WTC11 (cell line): ENCODE results near the gene MACROD2. TPM values are rescaled to one million over a fixed set of nuclear protein-coding genes. Genes with fewer than 3 reads are reported as not detected.

ENCODE experiments used
- ATAC-seq: fragments of 200-7000 bp; cut with Tn5 transposase; 2 replicates; pipeline ENCODE4 v1.10.0; 2021; ENCODE audit warnings: mild to moderate bottlenecking, moderate library complexity
- CTCF ChIA-PET: fragments of 300-600 bp; sonication (Branson Sonifier 250); formaldehyde crosslinking; loops from one replicate; lab custom pipeline; 2021; ENCODE audit warnings: antibody characterized with exemption; lab: Charles Lee
- POLR2A ChIA-PET: fragments of 350-600 bp; sonication (Branson Sonifier 250); formaldehyde crosslinking; loops from one replicate; lab custom pipeline; 2021; ENCODE audit warnings: antibody characterized with exemption; lab: Charles Lee
- DNase-seq: peaks from one replicate; pipeline ENCODE4 v3.0.0; 2021; ENCODE audit warnings: low spot score
- H3K27ac Mint-ChIP-seq: 2 replicates; pipeline ENCODE4 v1.8.0; 2021; ENCODE audit warnings: mixed read lengths
- H3K27me3 Mint-ChIP-seq: 2 replicates; pipeline ENCODE4 v1.8.0; 2021; ENCODE audit warnings: low read depth, mild to moderate bottlenecking, moderate library complexity, mixed read lengths
- H3K36me3 Mint-ChIP-seq: 2 replicates; pipeline ENCODE4 v1.8.0; 2021; ENCODE audit warnings: mixed read lengths
- H3K4me1 Mint-ChIP-seq: 2 replicates; pipeline ENCODE4 v1.8.0; 2022; ENCODE audit warnings: mixed read lengths
- H3K4me3 Mint-ChIP-seq: 2 replicates; pipeline ENCODE4 v1.8.0; 2021; ENCODE audit warnings: mild to moderate bottlenecking, moderate library complexity, mixed read lengths
- H3K9me3 Mint-ChIP-seq: 2 replicates; pipeline ENCODE4 v1.8.0; 2021; ENCODE audit warnings: mixed read lengths
- CTCF ChIP-seq: fragments of 200-600 bp; IDR thresholded peaks from 2 replicates; pipeline ENCODE4 v1.8.0; 2022; ENCODE audit warnings: antibody characterized with exemption
- EMX1 ChIP-seq: fragments of 250-450 bp; sonication (Bioruptor Pico); IDR thresholded peaks from 2 replicates; pipeline ENCODE4 v1.8.0; 2021; ENCODE audit warnings: mild to moderate bottlenecking
- ESRRA ChIP-seq: sonication (generic); formaldehyde crosslinking; IDR thresholded peaks from 2 replicates; pipeline ENCODE4 v1.8.1; 2022; ENCODE audit warnings: mild to moderate bottlenecking, missing genetic modification reagents, borderline replicate concordance
- GTF2I ChIP-seq: fragments of 250-450 bp; sonication (Bioruptor Pico); conservative IDR thresholded peaks from 2 replicates; pipeline ENCODE4 v1.4.0; 2021; ENCODE audit warnings: mild to moderate bottlenecking
- HMGXB4 ChIP-seq: sonication (generic); formaldehyde crosslinking; IDR thresholded peaks from 2 replicates; pipeline ENCODE4 v1.8.1; 2023; ENCODE audit warnings: mild to moderate bottlenecking, moderate library complexity, missing genetic modification reagents
- JAZF1 ChIP-seq: fragments of 250-450 bp; sonication (Bioruptor Pico); IDR thresholded peaks from 2 replicates; pipeline ENCODE4 v1.9.0; 2021; ENCODE audit warnings: moderate library complexity, mild to moderate bottlenecking, inconsistent platforms
- MXD4 ChIP-seq: fragments of 250-450 bp; sonication (Bioruptor Pico); IDR thresholded peaks from 2 replicates; pipeline ENCODE4 v1.8.0; 2021; ENCODE audit warnings: mild to moderate bottlenecking, moderate library complexity, borderline replicate concordance
- NFATC4 ChIP-seq: fragments of 250-450 bp; sonication (Bioruptor Pico); IDR thresholded peaks from 2 replicates; pipeline ENCODE4 v1.9.0; 2021; ENCODE audit warnings: mild to moderate bottlenecking
- NFE2L1 ChIP-seq: sonication (generic); formaldehyde crosslinking; IDR thresholded peaks from 2 replicates; pipeline ENCODE4 v1.8.1; 2023; ENCODE audit warnings: missing genetic modification reagents
- NFYB ChIP-seq: sonication (generic); formaldehyde crosslinking; conservative IDR thresholded peaks from 2 replicates; pipeline ENCODE4 v1.8.0; 2022; ENCODE audit warnings: low read depth, missing genetic modification reagents
- SMAD3 ChIP-seq: sonication (generic); formaldehyde crosslinking; IDR thresholded peaks from 2 replicates; pipeline ENCODE4 v1.8.0; 2022; ENCODE audit warnings: missing genetic modification reagents, mild to moderate bottlenecking, borderline replicate concordance
- SMAD4 ChIP-seq: sonication (generic); formaldehyde crosslinking; IDR thresholded peaks from 2 replicates; pipeline ENCODE4 v1.8.0; 2022; ENCODE audit warnings: mild to moderate bottlenecking, missing genetic modification reagents
- TEAD1 ChIP-seq: sonication (generic); formaldehyde crosslinking; IDR thresholded peaks from 2 replicates; pipeline ENCODE4 v1.8.0; 2022; ENCODE audit warnings: mild to moderate bottlenecking, missing genetic modification reagents
- total RNA-seq: library from RNA; stranded (reverse); gene quantifications from 3 replicates; pipeline ENCODE4 v1.2.3, GENCODE V29; 2021
- TF ChIP-seq, protein P1 (sequence below): sonication (generic); formaldehyde crosslinking; IDR thresholded peaks from 2 replicates; pipeline ENCODE4 v1.8.0; 2023; ENCODE audit warnings: missing genetic modification reagents, mild to moderate bottlenecking, borderline replicate concordance
- TF ChIP-seq, protein P2 (sequence below): sonication (generic); formaldehyde crosslinking; IDR thresholded peaks from 2 replicates; pipeline ENCODE4 v1.8.0; 2022; ENCODE audit warnings: missing genetic modification reagents
- TF ChIP-seq, protein P3 (sequence below): fragments of 250-450 bp; sonication (Bioruptor Pico); IDR thresholded peaks from 2 replicates; pipeline ENCODE4 v1.9.0; 2021; ENCODE audit warnings: moderate library complexity, mild to moderate bottlenecking, inconsistent platforms, borderline replicate concordance
- TF ChIP-seq, protein P4 (sequence below): sonication (generic); formaldehyde crosslinking; IDR thresholded peaks from 2 replicates; pipeline ENCODE4 v1.8.1; 2022; ENCODE audit warnings: mild to moderate bottlenecking, moderate library complexity, missing genetic modification reagents

The MACROD2 gene
- total RNA-seq, 1 experiment from 2014 or later = 4.1 TPM

DNA sequence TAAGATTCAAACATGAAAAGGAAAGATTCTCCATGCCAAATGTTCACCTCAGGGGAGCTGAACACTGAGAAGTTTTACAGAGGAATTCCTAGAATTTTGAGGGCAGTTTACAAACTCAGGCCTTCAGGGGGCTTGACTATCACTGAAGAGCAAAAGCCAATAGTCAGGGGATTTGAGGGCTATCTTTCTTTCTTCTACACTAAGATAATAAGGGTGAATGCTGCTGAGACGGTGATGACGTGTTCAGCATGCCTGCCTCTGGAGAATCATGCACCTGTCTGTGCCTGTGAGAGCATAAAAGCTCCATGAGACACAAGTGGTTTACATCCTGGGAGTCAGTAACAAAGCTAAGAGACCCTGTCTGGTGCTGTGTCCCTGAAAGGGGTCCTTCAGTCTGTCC is 1492.4 kb downstream of the MACROD2 start (continued):
- TF ChIP-seq, protein P1, sequence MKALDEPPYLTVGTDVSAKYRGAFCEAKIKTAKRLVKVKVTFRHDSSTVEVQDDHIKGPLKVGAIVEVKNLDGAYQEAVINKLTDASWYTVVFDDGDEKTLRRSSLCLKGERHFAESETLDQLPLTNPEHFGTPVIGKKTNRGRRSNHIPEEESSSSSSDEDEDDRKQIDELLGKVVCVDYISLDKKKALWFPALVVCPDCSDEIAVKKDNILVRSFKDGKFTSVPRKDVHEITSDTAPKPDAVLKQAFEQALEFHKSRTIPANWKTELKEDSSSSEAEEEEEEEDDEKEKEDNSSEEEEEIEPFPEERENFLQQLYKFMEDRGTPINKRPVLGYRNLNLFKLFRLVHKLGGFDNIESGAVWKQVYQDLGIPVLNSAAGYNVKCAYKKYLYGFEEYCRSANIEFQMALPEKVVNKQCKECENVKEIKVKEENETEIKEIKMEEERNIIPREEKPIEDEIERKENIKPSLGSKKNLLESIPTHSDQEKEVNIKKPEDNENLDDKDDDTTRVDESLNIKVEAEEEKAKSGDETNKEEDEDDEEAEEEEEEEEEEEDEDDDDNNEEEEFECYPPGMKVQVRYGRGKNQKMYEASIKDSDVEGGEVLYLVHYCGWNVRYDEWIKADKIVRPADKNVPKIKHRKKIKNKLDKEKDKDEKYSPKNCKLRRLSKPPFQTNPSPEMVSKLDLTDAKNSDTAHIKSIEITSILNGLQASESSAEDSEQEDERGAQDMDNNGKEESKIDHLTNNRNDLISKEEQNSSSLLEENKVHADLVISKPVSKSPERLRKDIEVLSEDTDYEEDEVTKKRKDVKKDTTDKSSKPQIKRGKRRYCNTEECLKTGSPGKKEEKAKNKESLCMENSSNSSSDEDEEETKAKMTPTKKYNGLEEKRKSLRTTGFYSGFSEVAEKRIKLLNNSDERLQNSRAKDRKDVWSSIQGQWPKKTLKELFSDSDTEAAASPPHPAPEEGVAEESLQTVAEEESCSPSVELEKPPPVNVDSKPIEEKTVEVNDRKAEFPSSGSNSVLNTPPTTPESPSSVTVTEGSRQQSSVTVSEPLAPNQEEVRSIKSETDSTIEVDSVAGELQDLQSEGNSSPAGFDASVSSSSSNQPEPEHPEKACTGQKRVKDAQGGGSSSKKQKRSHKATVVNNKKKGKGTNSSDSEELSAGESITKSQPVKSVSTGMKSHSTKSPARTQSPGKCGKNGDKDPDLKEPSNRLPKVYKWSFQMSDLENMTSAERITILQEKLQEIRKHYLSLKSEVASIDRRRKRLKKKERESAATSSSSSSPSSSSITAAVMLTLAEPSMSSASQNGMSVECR (CRISPR knock-in tag) = no peak
- TF ChIP-seq NFE2L1 (CRISPR knock-in tag) (no peak), GTF2I (no peak), MXD4 (CRISPR knock-in tag) (no peak), SMAD3 (CRISPR knock-in tag) (no peak), CTCF (no peak)
- TF ChIP-seq, protein P2, sequence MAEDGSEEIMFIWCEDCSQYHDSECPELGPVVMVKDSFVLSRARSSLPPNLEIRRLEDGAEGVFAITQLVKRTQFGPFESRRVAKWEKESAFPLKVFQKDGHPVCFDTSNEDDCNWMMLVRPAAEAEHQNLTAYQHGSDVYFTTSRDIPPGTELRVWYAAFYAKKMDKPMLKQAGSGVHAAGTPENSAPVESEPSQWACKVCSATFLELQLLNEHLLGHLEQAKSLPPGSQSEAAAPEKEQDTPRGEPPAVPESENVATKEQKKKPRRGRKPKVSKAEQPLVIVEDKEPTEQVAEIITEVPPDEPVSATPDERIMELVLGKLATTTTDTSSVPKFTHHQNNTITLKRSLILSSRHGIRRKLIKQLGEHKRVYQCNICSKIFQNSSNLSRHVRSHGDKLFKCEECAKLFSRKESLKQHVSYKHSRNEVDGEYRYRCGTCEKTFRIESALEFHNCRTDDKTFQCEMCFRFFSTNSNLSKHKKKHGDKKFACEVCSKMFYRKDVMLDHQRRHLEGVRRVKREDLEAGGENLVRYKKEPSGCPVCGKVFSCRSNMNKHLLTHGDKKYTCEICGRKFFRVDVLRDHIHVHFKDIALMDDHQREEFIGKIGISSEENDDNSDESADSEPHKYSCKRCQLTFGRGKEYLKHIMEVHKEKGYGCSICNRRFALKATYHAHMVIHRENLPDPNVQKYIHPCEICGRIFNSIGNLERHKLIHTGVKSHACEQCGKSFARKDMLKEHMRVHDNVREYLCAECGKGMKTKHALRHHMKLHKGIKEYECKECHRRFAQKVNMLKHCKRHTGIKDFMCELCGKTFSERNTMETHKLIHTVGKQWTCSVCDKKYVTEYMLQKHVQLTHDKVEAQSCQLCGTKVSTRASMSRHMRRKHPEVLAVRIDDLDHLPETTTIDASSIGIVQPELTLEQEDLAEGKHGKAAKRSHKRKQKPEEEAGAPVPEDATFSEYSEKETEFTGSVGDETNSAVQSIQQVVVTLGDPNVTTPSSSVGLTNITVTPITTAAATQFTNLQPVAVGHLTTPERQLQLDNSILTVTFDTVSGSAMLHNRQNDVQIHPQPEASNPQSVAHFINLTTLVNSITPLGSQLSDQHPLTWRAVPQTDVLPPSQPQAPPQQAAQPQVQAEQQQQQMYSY (CRISPR knock-in tag) = no peak
- TF ChIP-seq, protein P3, sequence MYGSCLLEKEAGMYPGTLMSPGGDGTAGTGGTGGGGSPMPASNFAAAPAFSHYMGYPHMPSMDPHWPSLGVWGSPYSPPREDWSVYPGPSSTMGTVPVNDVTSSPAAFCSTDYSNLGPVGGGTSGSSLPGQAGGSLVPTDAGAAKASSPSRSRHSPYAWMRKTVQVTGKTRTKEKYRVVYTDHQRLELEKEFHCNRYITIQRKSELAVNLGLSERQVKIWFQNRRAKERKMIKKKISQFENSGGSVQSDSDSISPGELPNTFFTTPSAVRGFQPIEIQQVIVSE = no peak

GRCh38 chr20:15491575-15491974 is 1496.3 kb downstream of the MACROD2 start:
- Mint-ChIP-seq H3K9me3 (peaks cover under 1% of the 10 kb centered on the region; the same call in 1 of the 2 replicates), H3K4me3 (no peak overlapping the region), H3K4me1 (peaks cover 24% of the 10 kb centered on the region), H3K27me3 (no peaks in the 10 kb centered on the region), H3K36me3 (no peaks in the 10 kb centered on the region), H3K27ac (no peak overlapping the region; the same call in 1 of the 2 replicates)
- ChIA-PET CTCF (interaction anchor here (0.7 to 2.7 kb wide), 14 partner anchors 10 to 411 kb away, joined by 3 to 33 read pairs (median 3); no protein-coding TSS in a partner anchor), POLR2A (interaction anchor here (0.5 kb wide), 1 partner anchor 94 kb away, joined by 3 read pairs; no protein-coding TSS in a partner anchor)
- peak; percentile 95 for ATAC-seq
- no peak for TF ChIP-seq NFATC4 (CRISPR knock-in tag)
- TF ChIP-seq CTCF = peak; percentile 49; the same call in 1 of the 2 replicates
- peak; percentile 54 for DNase-seq

- ATAC-seq (no peak), DNase-seq (no peak)
- H3K27ac Mint-ChIP-seq = no peak overlapping the region
- ChIA-PET POLR2A (no interaction called here), CTCF (interaction anchor here (1.0 kb wide), 1 partner anchor 159 kb away, joined by 3 read pairs; no protein-coding TSS in a partner anchor)
- H3K9me3 Mint-ChIP-seq = peaks cover 9% of the 10 kb centered on the region
- peaks cover 24% of the 10 kb centered on the region for H3K4me1 Mint-ChIP-seq
- H3K4me3 Mint-ChIP-seq = no peak overlapping the region
- no peaks in the 10 kb centered on the region for H3K27me3 Mint-ChIP-seq
- H3K36me3 Mint-ChIP-seq = peaks cover 4% of the 10 kb centered on the region; the same call in 1 of the 2 replicates
- TF ChIP-seq GTF2I (no peak), SMAD3 (CRISPR knock-in tag) (no peak), SMAD4 (CRISPR knock-in tag) (no peak), EMX1 (CRISPR knock-in tag) (no peak), TEAD1 (CRISPR knock-in tag) (no peak), ESRRA (CRISPR knock-in tag) (no peak), JAZF1 (CRISPR knock-in tag) (no peak), HMGXB4 (CRISPR knock-in tag) (no peak), NFYB (CRISPR knock-in tag) (no peak)
- TF ChIP-seq, protein P4, sequence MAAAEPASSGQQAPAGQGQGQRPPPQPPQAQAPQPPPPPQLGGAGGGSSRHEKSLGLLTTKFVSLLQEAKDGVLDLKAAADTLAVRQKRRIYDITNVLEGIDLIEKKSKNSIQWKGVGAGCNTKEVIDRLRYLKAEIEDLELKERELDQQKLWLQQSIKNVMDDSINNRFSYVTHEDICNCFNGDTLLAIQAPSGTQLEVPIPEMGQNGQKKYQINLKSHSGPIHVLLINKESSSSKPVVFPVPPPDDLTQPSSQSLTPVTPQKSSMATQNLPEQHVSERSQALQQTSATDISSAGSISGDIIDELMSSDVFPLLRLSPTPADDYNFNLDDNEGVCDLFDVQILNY = no peak
Observed at GRCh38 chr20:15494851-15495250, 1499.5 kb downstream of the MACROD2 start.
